ENCODE data around the gene TNPO3. TPM values are rescaled to one million over a fixed set of nuclear protein-coding genes. Genes with fewer than 3 reads are reported as not detected.

TNPO3 gene
- polyA plus RNA-seq, 1 donor from 2014 or later = 47.7 TPM

GRCh38 chr7:128945668-128946366 is 109.1 kb downstream of the TNPO3 start:
- H3K4me3 ChIP-seq (ENCODE audit: low read length) = no peak overlapping the region
- no peaks in the 10 kb centered on the region for H3F3A ChIP-seq (ENCODE audit: insufficient read depth, low read length, poor library complexity, severe bottlenecking)
- H3K9me3 ChIP-seq (ENCODE audit: low read length) = no peaks in the 10 kb centered on the region
- no peaks in the 10 kb centered on the region for H3K27me3 ChIP-seq (ENCODE audit: insufficient read depth, low read depth, low read length)
- no peak overlapping the region for H3K27ac ChIP-seq (ENCODE audit: low read length)
- no peak overlapping the region for H3K9ac ChIP-seq (ENCODE audit: low read length)
- no peaks in the 10 kb centered on the region for H3K9me2 ChIP-seq (ENCODE audit: insufficient read depth, low read length)
- TF ChIP-seq TAF1 (IDR thresholded peaks at IDR 0.05; ENCODE audit: low read depth) (no peak), MXI1 (conservative IDR thresholded peaks at IDR 0.05; ENCODE audit: poor library complexity, severe bottlenecking) (no peak), EZH2 (IDR thresholded peaks at IDR 0.05; ENCODE audit: borderline replicate concordance, insufficient read depth, low read length, poor library complexity, severe bottlenecking) (no peak), CTCF (IDR thresholded peaks at IDR 0.05; ENCODE audit: poor library complexity, severe bottlenecking) (no peak), POLR2AphosphoS5 (IDR thresholded peaks at IDR 0.05) (no peak), SMC3 (conservative IDR thresholded peaks at IDR 0.05; ENCODE audit: poor library complexity) (no peak), REST (IDR thresholded peaks at IDR 0.05; ENCODE audit: borderline replicate concordance) (no peak), EP300 (conservative IDR thresholded peaks at IDR 0.05; ENCODE audit: poor library complexity, severe bottlenecking) (no peak), RAD21 (conservative IDR thresholded peaks at IDR 0.05) (no peak)
- H4K20me1 ChIP-seq (ENCODE audit: insufficient read depth) = no peaks in the 10 kb centered on the region
- no peak overlapping the region for H3K4me2 ChIP-seq (ENCODE audit: low read length)
- H3K79me2 ChIP-seq (replicated peaks; ENCODE audit: insufficient read depth, low read length) = no peaks in the 10 kb centered on the region
- no peak overlapping the region for H2AFZ ChIP-seq (ENCODE audit: low read depth, low read length)
- H3K36me3 ChIP-seq (ENCODE audit: insufficient read depth, low read length) = no peaks in the 10 kb centered on the region

GRCh38 chr7:128944487-128945236 is 110.2 kb downstream of the TNPO3 start:
- no peak overlapping the region for H3K4me3 ChIP-seq (ENCODE audit: low read length)

More at GRCh38 chr7:128944487-128945236, 110.2 kb downstream of the TNPO3 start:
- no peaks in the 10 kb centered on the region for H3K9me3 ChIP-seq (ENCODE audit: low read length)
- no peaks in the 10 kb centered on the region for H3K79me2 ChIP-seq (replicated peaks; ENCODE audit: insufficient read depth, low read length)
- H3K9me2 ChIP-seq (ENCODE audit: insufficient read depth, low read length) = no peaks in the 10 kb centered on the region
- TF ChIP-seq MXI1 (conservative IDR thresholded peaks at IDR 0.05; ENCODE audit: poor library complexity, severe bottlenecking) (no peak), SMC3 (conservative IDR thresholded peaks at IDR 0.05; ENCODE audit: poor library complexity) (no peak), EP300 (conservative IDR thresholded peaks at IDR 0.05; ENCODE audit: poor library complexity, severe bottlenecking) (no peak), EZH2 (IDR thresholded peaks at IDR 0.05; ENCODE audit: borderline replicate concordance, insufficient read depth, low read length, poor library complexity, severe bottlenecking) (no peak), RAD21 (conservative IDR thresholded peaks at IDR 0.05) (no peak), REST (IDR thresholded peaks at IDR 0.05; ENCODE audit: borderline replicate concordance) (no peak)
- H3K9ac ChIP-seq (ENCODE audit: low read length) = no peak overlapping the region
- no peak overlapping the region for H3K4me2 ChIP-seq (ENCODE audit: low read length)
- peaks cover 5% of the 10 kb centered on the region for H3K27me3 ChIP-seq (ENCODE audit: insufficient read depth, low read depth, low read length)
- H3K36me3 ChIP-seq (ENCODE audit: insufficient read depth, low read length) = no peaks in the 10 kb centered on the region
- no peak overlapping the region for H2AFZ ChIP-seq (ENCODE audit: low read depth, low read length)
- no peaks in the 10 kb centered on the region for H4K20me1 ChIP-seq (ENCODE audit: insufficient read depth)
- H3F3A ChIP-seq (ENCODE audit: insufficient read depth, low read length, poor library complexity, severe bottlenecking) = no peaks in the 10 kb centered on the region
- H3K27ac ChIP-seq (ENCODE audit: low read length) = no peak overlapping the region

All from neural cell (in vitro differentiated cells).